Subcutaneous abdominal adipose tissue (tissue), 5 donors: ENCODE measurements around the gene GART.

ENCODE experiments used
- H3K27ac ChIP-seq: one replicate; pipeline ENCODE4 v1.7.0; 2013; ENCODE audit warnings: low read depth, mild to moderate bottlenecking, inconsistent platforms, low read length, moderate library complexity
- H3K27me3 ChIP-seq, 5 donors: one replicate each; pipeline ENCODE4 v1.7.0; 2013; ENCODE audit warnings: low read length in 5 of 5, inconsistent platforms in 1 of 5; ENCODE audit not compliant: control insufficient read depth in 5 of 5, insufficient read depth in 4 of 5
- H3K36me3 ChIP-seq, 5 donors: one replicate each; pipeline ENCODE4 v1.7.0; 2013; ENCODE audit warnings: low read length in 5 of 5; ENCODE audit not compliant: control insufficient read depth in 5 of 5, insufficient read depth in 5 of 5
- H3K4me1 ChIP-seq, 5 donors: one replicate each; pipeline ENCODE4 v1.7.0; 2013; ENCODE audit warnings: low read length in 5 of 5, mild to moderate bottlenecking in 3 of 5, moderate library complexity in 1 of 5; ENCODE audit not compliant: control insufficient read depth in 5 of 5, insufficient read depth in 5 of 5
- H3K4me3 ChIP-seq, 5 donors: one replicate each; pipeline ENCODE4 v1.7.0; 2013; ENCODE audit warnings: low read length in 5 of 5, low read depth in 1 of 5
- H3K9ac ChIP-seq, 5 donors: one replicate each; pipeline ENCODE4 v1.7.0; 2013; ENCODE audit warnings: low read length in 5 of 5, mild to moderate bottlenecking in 4 of 5, moderate library complexity in 3 of 5
- H3K9me3 ChIP-seq, 5 donors: one replicate each; pipeline ENCODE4 v1.7.0; 2013; ENCODE audit warnings: low read length in 5 of 5; ENCODE audit not compliant: control insufficient read depth in 5 of 5
- donor health status: healthy.
- donor health status: healthy.
- donor health status: healthy.
- donor health status: healthy.
- donor health status: healthy.

GART gene

DNA sequence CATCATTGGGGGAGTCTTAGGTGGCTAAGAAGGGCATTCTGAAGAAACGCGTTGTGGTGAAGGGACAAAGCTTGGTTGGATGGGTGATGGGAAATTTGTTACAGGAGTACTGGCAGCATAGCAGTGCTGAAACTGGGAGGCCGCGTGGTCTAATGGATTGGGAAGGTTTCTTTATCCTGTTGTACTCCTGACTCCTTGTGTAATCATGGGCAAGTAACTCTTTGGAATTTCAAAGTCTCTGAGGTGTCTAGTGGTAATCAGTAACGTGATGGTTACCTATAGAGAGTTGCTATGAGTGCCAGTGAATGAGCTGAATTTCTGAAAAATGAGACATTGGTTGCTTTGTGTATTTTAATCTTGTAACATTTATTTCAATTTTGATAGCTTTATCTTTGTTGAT is 28.1 kb upstream of the GART start:
- no peak overlapping the region for H3K27ac ChIP-seq
- H3K9me3 ChIP-seq = no peaks in the 10 kb centered on the region
- no peaks in the 10 kb centered on the region for H3K27me3 ChIP-seq
- H3K4me3 ChIP-seq = no peak overlapping the region
- no peak overlapping the region for H3K9ac ChIP-seq
- H3K36me3 ChIP-seq = peaks cover 52 to 66% (median 64%) of the 10 kb centered on the region in 5 donors
- H3K4me1 ChIP-seq = peaks cover 0 to 3% (median 0%) of the 10 kb centered on the region in 5 donors

DNA sequence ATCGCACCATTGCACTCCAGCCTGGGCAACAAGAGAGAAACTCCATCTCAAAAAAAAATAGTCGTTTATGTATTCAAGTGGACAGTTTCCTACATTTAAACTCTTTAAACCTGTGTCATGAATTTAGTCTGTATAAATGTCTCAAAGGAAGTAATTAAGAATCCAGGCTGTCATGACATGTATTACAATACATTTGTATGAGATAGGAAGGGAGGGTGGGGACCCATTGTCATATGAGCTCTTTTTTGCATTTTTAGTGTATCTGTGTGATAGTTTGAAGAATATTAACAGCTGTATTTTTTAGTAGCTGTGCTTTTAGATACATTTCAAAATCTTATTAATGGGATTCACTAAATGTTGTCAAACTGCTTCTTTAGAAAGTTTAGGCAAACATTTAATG is 26.5 kb upstream of the GART start:
- H3K36me3 ChIP-seq = peaks cover 39 to 58% (median 56%) of the 10 kb centered on the region in 5 donors
- H3K4me1 ChIP-seq = peaks cover 0 to 3% (median 0%) of the 10 kb centered on the region in 5 donors
- no peaks in the 10 kb centered on the region for H3K9me3 ChIP-seq
- no peak overlapping the region for H3K9ac ChIP-seq
- H3K4me3 ChIP-seq = no peak overlapping the region
- no peak overlapping the region for H3K27ac ChIP-seq
- H3K27me3 ChIP-seq = no peaks in the 10 kb centered on the region

DNA sequence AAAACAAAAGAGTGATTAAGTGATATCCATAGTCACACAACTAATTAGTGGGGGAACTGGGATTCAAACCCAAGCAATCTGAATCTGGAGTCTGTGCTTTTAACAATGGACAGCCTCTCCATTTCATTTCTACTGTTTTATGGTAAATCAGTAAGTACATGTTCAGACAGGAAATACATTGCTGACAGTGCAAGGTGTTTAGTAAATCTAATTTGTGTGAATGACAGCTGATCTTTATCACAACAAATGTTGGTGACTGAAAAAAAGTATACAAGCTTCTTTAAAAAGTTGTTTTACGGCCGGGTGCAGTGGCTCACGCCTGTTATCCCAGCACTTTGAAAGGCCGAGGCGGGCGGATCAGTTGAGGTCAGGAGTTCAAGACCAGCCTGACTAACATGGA is 26.0 kb upstream of the GART start:
- H3K4me3 ChIP-seq = no peak overlapping the region
- H3K27me3 ChIP-seq = no peaks in the 10 kb centered on the region
- H3K4me1 ChIP-seq = peaks cover 0 to 3% (median 0%) of the 10 kb centered on the region in 5 donors
- no peak overlapping the region for H3K9ac ChIP-seq
- H3K27ac ChIP-seq = no peak overlapping the region
- peaks cover 34 to 55% (median 54%) of the 10 kb centered on the region in 5 donors for H3K36me3 ChIP-seq
- H3K9me3 ChIP-seq = no peaks in the 10 kb centered on the region

DNA sequence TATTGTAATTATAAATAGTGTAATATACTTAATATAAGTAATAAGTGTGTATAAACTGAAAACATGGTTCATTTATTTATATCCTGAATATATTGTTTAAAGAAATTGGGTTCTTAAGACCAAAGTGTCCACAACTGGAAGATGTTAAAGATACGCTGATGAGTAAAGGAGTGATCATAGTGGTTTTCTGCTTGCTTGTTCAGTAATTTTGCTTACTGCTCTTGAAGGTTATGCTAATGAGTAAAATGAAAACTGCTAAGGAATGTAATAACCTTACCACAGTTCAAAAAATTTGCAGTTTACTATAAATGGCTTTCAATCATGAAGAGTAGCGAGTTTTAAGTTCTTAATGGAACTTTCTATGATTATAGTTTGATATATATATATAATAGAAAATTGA is 24.6 kb upstream of the GART start:
- Histone ChIP-seq H3K9me3 (no peaks in the 10 kb centered on the region), H3K27ac (no peak overlapping the region), H3K36me3 (peaks cover 31 to 55% (median 49%) of the 10 kb centered on the region in 5 donors), H3K9ac (no peak overlapping the region), H3K27me3 (no peaks in the 10 kb centered on the region), H3K4me1 (no peaks in the 10 kb centered on the region), H3K4me3 (no peak overlapping the region)

DNA sequence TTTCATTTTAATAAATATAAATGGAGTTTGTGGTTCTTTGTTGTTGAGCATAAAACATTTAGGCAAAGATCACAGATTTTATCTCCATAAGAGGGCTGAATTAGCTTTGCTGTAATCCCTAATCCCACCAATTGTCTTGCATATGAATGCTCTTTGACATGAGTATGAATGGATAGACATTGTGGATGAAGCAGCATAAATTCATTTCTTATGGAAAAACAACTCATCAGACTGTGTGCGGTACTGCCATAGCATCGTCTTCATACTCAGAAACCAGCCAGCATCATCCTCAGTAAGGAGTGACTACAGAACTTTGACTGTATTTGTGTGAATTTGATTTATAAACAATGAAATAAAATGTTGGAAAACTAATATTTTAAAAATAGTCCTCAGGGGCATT is 20.5 kb upstream of the GART start:
- Histone ChIP-seq H3K36me3 (peaks cover 49 to 68% (median 59%) of the 10 kb centered on the region in 5 donors), H3K27ac (no peak overlapping the region)

DNA sequence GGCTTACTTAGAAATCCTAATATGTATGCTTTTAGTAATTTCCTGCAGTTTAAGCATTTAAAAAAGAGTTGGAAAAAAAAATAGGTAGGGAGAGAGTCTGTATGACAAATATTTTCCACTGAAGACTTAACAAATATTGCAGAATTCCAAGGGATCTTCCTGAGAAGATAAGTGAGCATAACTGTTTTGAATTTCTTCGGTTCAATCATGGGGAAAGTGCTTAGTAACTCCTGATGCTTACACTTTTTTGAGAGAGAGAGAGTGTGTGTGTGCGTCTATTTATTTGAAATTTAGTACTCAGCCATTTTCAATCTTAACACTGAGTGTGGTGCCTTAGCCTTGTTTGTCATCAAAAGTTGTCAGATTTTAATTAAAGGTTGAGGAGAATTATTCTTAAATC is 19.5 kb upstream of the GART start:
- Histone ChIP-seq H3K9me3 (no peaks in the 10 kb centered on the region), H3K9ac (peak overlapping the region in 1 of 5 donors; percentile 15), H3K4me3 (no peak overlapping the region), H3K27ac (no peak overlapping the region), H3K4me1 (peaks cover 0 to 3% (median 0%) of the 10 kb centered on the region in 5 donors), H3K36me3 (peaks cover 50 to 70% (median 59%) of the 10 kb centered on the region in 5 donors), H3K27me3 (no peaks in the 10 kb centered on the region)

More for the DNA sequence above, 20.5 kb upstream of the GART start:
- H3K4me3 ChIP-seq = no peak overlapping the region
- no peaks in the 10 kb centered on the region for H3K27me3 ChIP-seq
- no peak overlapping the region for H3K9ac ChIP-seq
- H3K4me1 ChIP-seq = peaks cover 0 to 3% (median 0%) of the 10 kb centered on the region in 5 donors
- no peaks in the 10 kb centered on the region for H3K9me3 ChIP-seq

DNA sequence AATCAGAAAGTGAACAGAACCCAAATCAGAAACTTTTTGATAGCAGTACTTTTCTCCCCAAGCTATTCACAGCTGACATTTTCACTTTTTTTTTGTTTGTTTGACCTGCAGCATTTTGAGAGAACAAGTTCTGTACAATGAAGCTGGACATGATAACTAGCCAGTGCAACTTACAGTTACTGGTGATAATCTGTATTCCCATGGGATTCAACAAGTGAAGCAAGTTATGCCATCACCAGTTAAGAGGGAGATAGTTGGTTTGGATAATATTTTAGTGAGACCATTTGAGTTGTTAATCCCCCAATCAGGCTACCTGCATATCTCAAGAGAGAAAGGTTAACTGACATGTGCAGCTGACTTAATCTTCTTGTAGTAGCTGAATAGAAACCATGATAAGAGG is 19.0 kb upstream of the GART start:
- Histone ChIP-seq H3K4me1 (peaks cover 0 to 7% (median 4%) of the 10 kb centered on the region in 5 donors), H3K27ac (no peak overlapping the region), H3K36me3 (peaks cover 51 to 74% (median 62%) of the 10 kb centered on the region in 5 donors)

DNA sequence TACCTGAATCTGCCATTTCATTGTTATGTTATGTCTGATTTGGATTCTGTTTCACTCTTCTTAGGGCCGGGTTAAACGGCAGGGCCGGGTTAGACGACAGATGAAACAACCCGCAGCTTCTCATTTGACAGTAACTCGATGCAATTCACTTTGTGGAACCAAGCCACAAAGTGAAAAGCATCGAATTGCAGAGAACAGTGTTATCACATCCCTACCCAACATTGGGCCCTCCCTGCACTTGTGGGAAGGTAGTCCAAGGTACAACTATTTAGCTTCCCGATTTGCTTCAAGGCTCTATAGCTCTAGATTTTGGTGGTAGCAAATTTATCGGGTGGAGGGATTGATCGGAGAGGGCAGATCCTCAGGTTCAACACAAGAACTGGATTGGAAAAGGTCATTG is 17.9 kb upstream of the GART start:
- Histone ChIP-seq H3K27me3 (no peaks in the 10 kb centered on the region), H3K4me3 (no peak overlapping the region), H3K27ac (no peak overlapping the region), H3K9me3 (no peaks in the 10 kb centered on the region), H3K9ac (no peak overlapping the region), H3K36me3 (peaks cover 55 to 70% (median 59%) of the 10 kb centered on the region in 5 donors), H3K4me1 (peaks cover 0 to 11% (median 11%) of the 10 kb centered on the region in 5 donors)

More for the DNA sequence above, 19.0 kb upstream of the GART start:
- H3K9me3 ChIP-seq = no peaks in the 10 kb centered on the region
- H3K27me3 ChIP-seq = no peaks in the 10 kb centered on the region
- H3K9ac ChIP-seq = peak overlapping the region in 1 of 5 donors; percentile 15
- H3K4me3 ChIP-seq = no peak overlapping the region

DNA sequence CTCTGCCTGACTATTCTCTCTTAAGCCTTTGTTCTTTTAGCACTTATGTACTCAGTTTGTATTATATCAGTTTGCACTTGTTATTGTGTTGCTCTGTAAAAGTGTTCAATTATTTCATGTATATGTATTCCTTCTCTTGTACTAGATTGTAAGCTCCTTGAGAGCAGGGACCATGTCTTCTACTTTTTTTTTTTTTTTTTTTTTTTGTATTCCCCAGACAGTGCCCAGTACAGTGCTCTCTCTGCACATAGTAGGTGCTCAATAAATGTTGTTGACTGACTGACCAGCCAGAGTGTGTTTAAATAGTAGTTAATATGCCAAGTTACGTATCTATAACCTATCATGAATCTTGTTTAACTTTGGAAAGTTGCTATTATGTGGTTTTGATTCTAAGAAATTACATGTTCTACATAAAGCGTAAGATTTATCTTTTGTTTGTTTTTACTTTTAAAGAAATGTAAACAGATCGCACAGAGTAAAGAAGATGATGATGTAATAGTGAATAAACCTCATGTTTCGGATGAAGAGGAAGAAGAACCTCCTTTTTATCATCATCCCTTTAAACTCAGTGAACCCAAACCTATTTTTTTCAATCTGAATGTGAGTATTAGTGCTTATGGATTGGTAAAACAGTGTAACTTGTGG is 17.0 kb upstream of the GART start:
- H3K9ac ChIP-seq = no peak overlapping the region

DNA sequence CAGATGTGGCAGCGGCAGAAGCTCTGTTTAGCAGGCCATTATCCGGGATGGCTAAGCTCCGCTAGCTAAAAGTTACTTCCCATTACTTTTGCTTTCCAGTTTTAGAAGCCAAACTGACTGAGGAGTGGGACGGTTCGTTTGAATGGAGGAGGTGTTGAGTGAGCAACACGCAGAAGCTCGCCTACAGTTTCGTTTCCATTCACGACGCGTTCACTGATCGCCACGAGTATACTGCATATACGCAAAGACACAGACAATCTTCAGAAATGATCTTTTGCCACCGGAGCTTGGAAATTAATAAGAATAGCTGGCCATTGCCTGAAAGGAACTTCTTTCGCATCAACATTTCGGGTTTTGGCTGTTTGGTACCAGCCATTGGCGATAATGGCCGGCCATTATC is 15.5 kb upstream of the GART start:
- no peaks in the 10 kb centered on the region for H3K9me3 ChIP-seq
- H3K4me1 ChIP-seq = peaks cover 0 to 15% (median 11%) of the 10 kb centered on the region in 5 donors
- no peak overlapping the region for H3K27ac ChIP-seq
- no peak overlapping the region for H3K9ac ChIP-seq
- H3K4me3 ChIP-seq = no peak overlapping the region
- H3K36me3 ChIP-seq = peaks cover 62 to 82% (median 74%) of the 10 kb centered on the region in 5 donors
- H3K27me3 ChIP-seq = no peaks in the 10 kb centered on the region

More for the DNA sequence above, 17.0 kb upstream of the GART start:
- Histone ChIP-seq H3K4me1 (peaks cover 0 to 14% (median 11%) of the 10 kb centered on the region in 5 donors), H3K27me3 (no peaks in the 10 kb centered on the region), H3K27ac (no peak overlapping the region), H3K4me3 (no peak overlapping the region), H3K36me3 (peaks cover 62 to 74% (median 64%) of the 10 kb centered on the region in 5 donors), H3K9me3 (no peaks in the 10 kb centered on the region)
